Measurements from ENCODE around the gene DMRT1.

The DMRT1 gene

GRCh38 chr9:966870-967269 lies 125.4 kb downstream of the DMRT1 start:
- H3K36me3 ChIP-seq (ENCODE audit: insufficient read depth, low read depth, low read length): no peaks in the 10 kb centered on the region
- H3K9me3 ChIP-seq (ENCODE audit: insufficient read depth, low read depth, low read length): no peaks in the 10 kb centered on the region
- H3K9ac ChIP-seq (ENCODE audit: low read depth, low read length): no peak overlapping the region
- no peak overlapping the region for H3K27ac ChIP-seq (ENCODE audit: low read length)
- peaks cover 97% of the 10 kb centered on the region for H3K27me3 ChIP-seq (ENCODE audit: insufficient read depth, low read length)
- H3K4me3 ChIP-seq (ENCODE audit: low read length): no peak overlapping the region
- H3K4me1 ChIP-seq (ENCODE audit: insufficient read depth, low read length): no peaks in the 10 kb centered on the region; the same call in 1 of the 2 replicates

- Histone ChIP-seq H3K36me3 (ENCODE audit: insufficient read depth, low read depth, low read length) (no peaks in the 10 kb centered on the region), H3K4me3 (ENCODE audit: low read length) (peak overlapping the region; percentile 31; the same call in 1 of the 2 replicates), H3K9me3 (ENCODE audit: insufficient read depth, low read depth, low read length) (no peaks in the 10 kb centered on the region), H3K27me3 (ENCODE audit: insufficient read depth, low read length) (peaks cover 98% of the 10 kb centered on the region), H3K27ac (ENCODE audit: low read length) (no peak overlapping the region), H3K9ac (ENCODE audit: low read depth, low read length) (no peak overlapping the region), H3K4me1 (ENCODE audit: insufficient read depth, low read length) (no peaks in the 10 kb centered on the region; the same call in 1 of the 2 replicates)
These were observed 125.9 kb downstream of the DMRT1 start for GRCh38 chr9:967436-967835.

GRCh38 chr9:967903-968641 lies 126.6 kb downstream of the DMRT1 start:
- no peaks in the 10 kb centered on the region for H3K9me3 ChIP-seq (ENCODE audit: insufficient read depth, low read depth, low read length)
- no peaks in the 10 kb centered on the region; the same call in 1 of the 2 replicates for H3K4me1 ChIP-seq (ENCODE audit: insufficient read depth, low read length)
- H3K27ac ChIP-seq (ENCODE audit: low read length): no peak overlapping the region
- H3K27me3 ChIP-seq (ENCODE audit: insufficient read depth, low read length): peaks cover 99% of the 10 kb centered on the region
- no peak overlapping the region for H3K9ac ChIP-seq (ENCODE audit: low read depth, low read length)
- peak overlapping the region; percentile 33 for H3K4me3 ChIP-seq (ENCODE audit: low read length)
- H3K36me3 ChIP-seq (ENCODE audit: insufficient read depth, low read depth, low read length): no peaks in the 10 kb centered on the region

DNA sequence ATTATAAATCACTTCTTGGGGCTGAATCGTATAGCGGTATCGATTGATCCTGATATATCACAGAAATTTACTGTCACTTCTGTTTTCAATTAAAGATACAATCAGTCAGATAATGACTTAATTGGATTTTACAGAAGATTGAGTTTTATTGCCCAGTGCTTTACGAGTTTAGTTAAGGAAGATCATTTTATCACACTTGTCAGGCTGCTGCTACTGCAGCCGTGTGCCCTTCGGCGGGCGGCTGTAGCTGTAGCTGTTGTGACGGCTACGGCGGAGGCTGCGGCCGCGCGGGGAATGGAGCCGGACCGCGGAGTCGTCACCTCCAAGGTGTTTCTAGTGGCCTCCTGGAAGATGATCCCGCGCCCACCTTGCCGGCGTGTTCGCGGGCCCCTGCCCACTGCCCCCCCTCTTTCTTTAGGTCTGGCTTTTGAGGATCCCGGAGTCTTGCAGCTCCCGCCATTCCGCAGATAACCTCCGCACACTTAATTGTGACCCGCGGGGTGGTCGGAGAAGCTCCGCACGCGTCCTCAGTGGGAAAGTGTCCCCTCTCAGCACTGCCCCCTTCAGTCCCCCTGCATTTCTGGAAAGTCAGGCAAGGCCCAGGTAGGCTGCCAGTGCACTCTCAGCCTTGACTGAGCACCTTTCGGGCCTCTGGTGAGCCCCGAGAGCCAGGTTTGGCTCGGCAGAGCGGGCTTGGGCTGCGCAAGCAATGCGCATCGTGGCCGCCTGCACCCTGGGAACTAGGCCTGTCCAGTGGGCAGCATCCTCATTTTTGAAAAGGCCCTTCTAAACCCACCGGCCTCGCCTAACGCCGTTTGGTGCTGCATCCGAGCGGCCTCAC lies 128.0 kb downstream of the DMRT1 start:
- H3K4me1 ChIP-seq (ENCODE audit: insufficient read depth, low read length): no peaks in the 10 kb centered on the region; the same call in 1 of the 2 replicates
- no peaks in the 10 kb centered on the region for H3K36me3 ChIP-seq (ENCODE audit: insufficient read depth, low read depth, low read length)
- H3K27ac ChIP-seq (ENCODE audit: low read length): no peak overlapping the region
- no peaks in the 10 kb centered on the region; the same call in 1 of the 2 replicates for H3K9me3 ChIP-seq (ENCODE audit: insufficient read depth, low read depth, low read length)
- peak overlapping the region; percentile 34; the same call in 1 of the 2 replicates for H3K4me3 ChIP-seq (ENCODE audit: low read length)
- H3K27me3 ChIP-seq (ENCODE audit: insufficient read depth, low read length): peaks cover 100% of the 10 kb centered on the region
- no peak overlapping the region for H3K9ac ChIP-seq (ENCODE audit: low read depth, low read length)

- Histone ChIP-seq H3K27me3 (ENCODE audit: insufficient read depth, low read length) (peaks cover 100% of the 10 kb centered on the region), H3K36me3 (ENCODE audit: insufficient read depth, low read depth, low read length) (no peaks in the 10 kb centered on the region), H3K4me1 (ENCODE audit: insufficient read depth, low read length) (no peaks in the 10 kb centered on the region; the same call in 1 of the 2 replicates), H3K4me3 (ENCODE audit: low read length) (peak overlapping the region; percentile 34; the same call in 1 of the 2 replicates), H3K9ac (ENCODE audit: low read depth, low read length) (no peak overlapping the region), H3K9me3 (ENCODE audit: insufficient read depth, low read depth, low read length) (no peaks in the 10 kb centered on the region; the same call in 1 of the 2 replicates), H3K27ac (ENCODE audit: low read length) (no peak overlapping the region)
These were observed 128.9 kb downstream of the DMRT1 start for GRCh38 chr9:970151-970996.

DNA sequence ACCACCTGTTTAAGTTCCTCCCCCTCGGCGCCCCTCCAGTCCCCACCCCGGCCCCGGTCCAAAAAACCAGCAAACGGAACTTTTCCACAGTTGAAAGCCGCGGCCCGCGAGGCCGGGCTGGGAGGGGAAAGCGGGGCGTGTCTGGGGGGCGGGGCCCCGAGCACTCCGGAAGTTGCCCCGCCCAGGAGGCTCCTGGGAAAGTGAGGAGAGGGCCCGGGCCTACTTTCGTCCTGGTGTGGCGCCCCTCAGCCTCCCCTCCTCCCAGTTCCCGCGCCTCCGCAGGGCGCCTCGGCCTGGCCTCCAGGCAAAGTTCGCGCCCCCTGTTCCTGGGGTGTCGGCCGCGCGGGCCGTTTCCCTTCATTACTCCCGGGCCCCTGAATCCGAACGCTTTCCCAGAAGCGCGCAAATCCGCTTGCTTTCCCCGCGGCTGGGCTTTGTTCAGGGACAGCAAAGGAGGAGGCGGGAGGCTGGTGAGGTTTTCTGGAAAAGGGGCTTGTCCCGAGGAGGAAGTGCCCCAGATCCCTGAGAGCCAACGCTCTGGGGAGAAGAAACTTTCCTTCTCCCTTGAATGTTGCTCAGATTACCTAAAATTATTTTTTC lies 130.5 kb downstream of the DMRT1 start:
- H3K27me3 ChIP-seq (ENCODE audit: insufficient read depth, low read length): peaks cover 100% of the 10 kb centered on the region
- no peaks in the 10 kb centered on the region for H3K36me3 ChIP-seq (ENCODE audit: insufficient read depth, low read depth, low read length)
- H3K9me3 ChIP-seq (ENCODE audit: insufficient read depth, low read depth, low read length): no peaks in the 10 kb centered on the region; the same call in 1 of the 2 replicates
- H3K4me3 ChIP-seq (ENCODE audit: low read length): peak overlapping the region; percentile 53
- H3K4me1 ChIP-seq (ENCODE audit: insufficient read depth, low read length): no peaks in the 10 kb centered on the region; the same call in 1 of the 2 replicates
- no peak overlapping the region for H3K27ac ChIP-seq (ENCODE audit: low read length)
- peak overlapping the region; percentile 42; the same call in 1 of the 2 replicates for H3K9ac ChIP-seq (ENCODE audit: low read depth, low read length)

DNA sequence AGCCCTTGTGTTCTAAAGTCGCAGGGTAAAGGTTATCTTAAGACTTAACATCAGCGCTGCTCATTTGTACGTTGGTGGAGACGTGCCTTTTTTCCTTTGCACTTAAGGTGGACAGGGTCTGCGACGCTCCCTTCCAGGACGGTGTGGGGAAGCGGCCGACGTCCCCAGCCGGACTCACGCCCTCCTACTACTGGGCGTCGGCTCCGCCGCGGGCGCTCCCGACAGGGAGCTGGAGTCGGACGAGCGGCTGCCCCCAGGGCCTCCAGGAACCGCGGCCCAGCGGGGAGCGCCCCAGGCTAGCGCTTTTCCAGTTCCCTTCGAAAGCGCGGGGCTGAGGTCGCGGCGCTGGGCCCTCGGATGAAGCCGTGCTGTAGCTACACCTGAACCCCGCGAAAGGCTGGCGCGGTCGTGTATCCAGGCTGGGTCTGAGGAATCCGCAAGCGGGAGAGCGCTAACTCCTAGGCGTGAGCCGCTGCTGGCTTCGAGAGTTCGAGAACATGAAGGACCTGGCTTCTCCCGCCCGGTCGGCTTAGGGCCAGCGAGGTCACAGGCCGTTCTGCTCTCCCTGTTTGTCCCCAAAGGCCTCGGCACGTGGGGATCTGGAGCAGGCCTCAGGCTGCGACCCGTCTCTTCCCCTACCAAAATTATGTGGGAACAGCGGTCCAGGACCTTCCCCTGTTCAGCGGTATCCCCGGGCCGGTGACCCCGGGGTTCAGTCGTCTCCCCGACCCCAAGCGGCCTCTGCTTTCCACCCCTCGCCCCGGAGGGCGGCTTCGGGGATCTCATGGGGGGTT lies 131.2 kb downstream of the DMRT1 start:
- Histone ChIP-seq H3K4me1 (ENCODE audit: insufficient read depth, low read length) (no peaks in the 10 kb centered on the region; the same call in 1 of the 2 replicates), H3K9ac (ENCODE audit: low read depth, low read length) (no peak overlapping the region), H3K4me3 (ENCODE audit: low read length) (peak overlapping the region; percentile 53), H3K9me3 (ENCODE audit: insufficient read depth, low read depth, low read length) (no peaks in the 10 kb centered on the region; the same call in 1 of the 2 replicates), H3K27me3 (ENCODE audit: insufficient read depth, low read length) (peaks cover 100% of the 10 kb centered on the region), H3K27ac (ENCODE audit: low read length) (no peak overlapping the region), H3K36me3 (ENCODE audit: insufficient read depth, low read depth, low read length) (no peaks in the 10 kb centered on the region)

GRCh38 chr9:973295-973834 lies 131.9 kb downstream of the DMRT1 start:
- Histone ChIP-seq H3K36me3 (ENCODE audit: insufficient read depth, low read depth, low read length) (no peaks in the 10 kb centered on the region), H3K27me3 (ENCODE audit: insufficient read depth, low read length) (peaks cover 100% of the 10 kb centered on the region), H3K9me3 (ENCODE audit: insufficient read depth, low read depth, low read length) (no peaks in the 10 kb centered on the region; the same call in 1 of the 2 replicates), H3K27ac (ENCODE audit: low read length) (no peak overlapping the region), H3K9ac (ENCODE audit: low read depth, low read length) (no peak overlapping the region), H3K4me1 (ENCODE audit: insufficient read depth, low read length) (no peaks in the 10 kb centered on the region; the same call in 1 of the 2 replicates), H3K4me3 (ENCODE audit: low read length) (no peak overlapping the region)

DNA sequence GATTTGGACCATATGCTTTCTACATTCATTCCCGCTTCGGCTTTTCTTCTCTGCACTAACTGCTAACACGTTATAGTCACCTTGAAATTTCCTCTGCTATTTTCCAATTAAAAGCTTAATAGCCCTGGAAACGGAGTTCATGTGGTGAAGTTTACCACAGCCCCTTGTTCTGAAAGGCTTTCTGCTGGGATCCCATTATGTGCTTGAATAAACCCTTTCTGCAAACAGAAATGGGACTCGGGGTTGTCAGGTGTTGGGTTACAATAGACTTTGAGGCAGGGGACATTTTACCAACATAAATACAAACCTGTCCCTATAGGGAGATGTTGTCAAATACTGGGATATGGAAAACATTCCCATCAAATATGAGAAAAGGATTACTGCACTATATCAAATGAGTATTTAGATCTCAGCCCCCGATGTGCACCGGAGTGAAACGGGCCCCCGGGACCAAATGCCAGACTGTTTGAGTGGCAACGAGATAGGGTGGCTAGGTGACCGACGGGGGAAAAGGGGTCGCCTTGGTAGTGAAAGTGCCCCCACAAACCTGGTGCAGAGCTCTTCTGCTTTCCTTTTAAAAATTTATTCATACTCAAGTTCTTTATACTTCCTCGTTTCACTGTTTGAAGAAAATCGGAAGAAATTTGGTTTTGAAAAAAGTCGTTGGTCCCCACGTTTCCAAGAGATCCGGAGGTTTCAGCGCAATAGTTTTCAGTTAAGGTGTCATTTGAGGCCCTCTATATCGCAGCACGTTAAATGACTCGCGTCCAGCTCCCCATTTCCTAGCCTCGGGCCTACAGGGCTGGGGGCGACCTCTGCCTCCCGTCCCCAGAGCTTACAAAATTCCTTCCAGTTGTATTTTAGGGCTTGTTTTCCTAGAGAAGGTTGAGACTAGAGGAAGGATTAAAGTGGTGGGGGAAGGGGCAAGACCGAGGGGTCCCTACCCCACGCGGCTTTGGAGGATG lies 132.8 kb downstream of the DMRT1 start:
- H3K36me3 ChIP-seq (ENCODE audit: insufficient read depth, low read depth, low read length): no peaks in the 10 kb centered on the region
- H3K9ac ChIP-seq (ENCODE audit: low read depth, low read length): no peak overlapping the region
- no peak overlapping the region for H3K4me3 ChIP-seq (ENCODE audit: low read length)
- H3K4me1 ChIP-seq (ENCODE audit: insufficient read depth, low read length): no peaks in the 10 kb centered on the region; the same call in 1 of the 2 replicates
- H3K27me3 ChIP-seq (ENCODE audit: insufficient read depth, low read length): peaks cover 100% of the 10 kb centered on the region
- H3K27ac ChIP-seq (ENCODE audit: low read length): no peak overlapping the region
- H3K9me3 ChIP-seq (ENCODE audit: insufficient read depth, low read depth, low read length): no peaks in the 10 kb centered on the region; the same call in 1 of the 2 replicates
